ENCODE data around the gene WDR86.

GRCh38 chr7:151349507-151349853, 60.4 kb downstream of the WDR86 start:
- TF ChIP-seq POLR2AphosphoS5 (IDR thresholded peaks at IDR 0.05) (no peak), EP300 (conservative IDR thresholded peaks at IDR 0.05; ENCODE audit: poor library complexity, severe bottlenecking) (no peak)
- TF ChIP-seq, protein P1, sequence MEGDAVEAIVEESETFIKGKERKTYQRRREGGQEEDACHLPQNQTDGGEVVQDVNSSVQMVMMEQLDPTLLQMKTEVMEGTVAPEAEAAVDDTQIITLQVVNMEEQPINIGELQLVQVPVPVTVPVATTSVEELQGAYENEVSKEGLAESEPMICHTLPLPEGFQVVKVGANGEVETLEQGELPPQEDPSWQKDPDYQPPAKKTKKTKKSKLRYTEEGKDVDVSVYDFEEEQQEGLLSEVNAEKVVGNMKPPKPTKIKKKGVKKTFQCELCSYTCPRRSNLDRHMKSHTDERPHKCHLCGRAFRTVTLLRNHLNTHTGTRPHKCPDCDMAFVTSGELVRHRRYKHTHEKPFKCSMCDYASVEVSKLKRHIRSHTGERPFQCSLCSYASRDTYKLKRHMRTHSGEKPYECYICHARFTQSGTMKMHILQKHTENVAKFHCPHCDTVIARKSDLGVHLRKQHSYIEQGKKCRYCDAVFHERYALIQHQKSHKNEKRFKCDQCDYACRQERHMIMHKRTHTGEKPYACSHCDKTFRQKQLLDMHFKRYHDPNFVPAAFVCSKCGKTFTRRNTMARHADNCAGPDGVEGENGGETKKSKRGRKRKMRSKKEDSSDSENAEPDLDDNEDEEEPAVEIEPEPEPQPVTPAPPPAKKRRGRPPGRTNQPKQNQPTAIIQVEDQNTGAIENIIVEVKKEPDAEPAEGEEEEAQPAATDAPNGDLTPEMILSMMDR (IDR thresholded peaks at IDR 0.05; ENCODE audit: poor library complexity, severe bottlenecking) = no peak

Data from neural cell (in vitro differentiated cells).